HG02623 (cell line): Measurements from ENCODE around the gene GAS6.

Source experiments
- ATAC-seq: cut with Tn5 transposase; IDR thresholded peaks from one replicate; pipeline ENCODE4 v1.9.1; 2021; ENCODE audit warnings: moderate library complexity; ENCODE audit not compliant: unreplicated experiment

GAS6 gene

GRCh38 chr13:113853518-113854237 is 10.2 kb downstream of the GAS6 start:
- ATAC-seq = no peak

GRCh38 chr13:113852536-113853517 is 11.0 kb downstream of the GAS6 start:
- ATAC-seq = no peak

GRCh38 chr13:113851826-113852535 is 11.9 kb downstream of the GAS6 start:
- ATAC-seq = no peak

GRCh38 chr13:113851480-113851803 is 12.4 kb downstream of the GAS6 start:
- ATAC-seq = no peak

- no peak for ATAC-seq
Measured at GRCh38 chr13:113850722-113851479, 13.0 kb downstream of the GAS6 start.

GRCh38 chr13:113849981-113850721 is 13.7 kb downstream of the GAS6 start:
- no peak for ATAC-seq

- no peak for ATAC-seq
Measured at GRCh38 chr13:113849546-113849945, 14.3 kb downstream of the GAS6 start.

GRCh38 chr13:113848431-113849260 is 15.2 kb downstream of the GAS6 start:
- ATAC-seq = no peak

GRCh38 chr13:113848020-113848419 is 15.9 kb downstream of the GAS6 start:
- no peak for ATAC-seq

- ATAC-seq = no peak
Measured at GRCh38 chr13:113846636-113847318, 17.1 kb downstream of the GAS6 start.

GRCh38 chr13:113845723-113846635 is 17.9 kb downstream of the GAS6 start:
- no peak for ATAC-seq

- no peak for ATAC-seq
Measured at GRCh38 chr13:113845055-113845454, 18.8 kb downstream of the GAS6 start.

GRCh38 chr13:113843864-113844556 is 19.9 kb downstream of the GAS6 start:
- ATAC-seq = no peak

- no peak for ATAC-seq
Measured at GRCh38 chr13:113843063-113843654, 20.7 kb downstream of the GAS6 start.

GRCh38 chr13:113842336-113843062 is 21.4 kb downstream of the GAS6 start:
- ATAC-seq = no peak

GRCh38 chr13:113841353-113841650 is 22.6 kb downstream of the GAS6 start:
- ATAC-seq = no peak
